Inflammatory macrophage treated with lipopolysaccharide for 1 hour (primary cell): ENCODE measurements around the gene CSTF1.

Experiments
- DNase-seq, 2 donors: peaks; one replicate each; pipeline ENCODE4 v3.0.0-alpha.2; 2020 to 2022

CSTF1 gene

DNA sequence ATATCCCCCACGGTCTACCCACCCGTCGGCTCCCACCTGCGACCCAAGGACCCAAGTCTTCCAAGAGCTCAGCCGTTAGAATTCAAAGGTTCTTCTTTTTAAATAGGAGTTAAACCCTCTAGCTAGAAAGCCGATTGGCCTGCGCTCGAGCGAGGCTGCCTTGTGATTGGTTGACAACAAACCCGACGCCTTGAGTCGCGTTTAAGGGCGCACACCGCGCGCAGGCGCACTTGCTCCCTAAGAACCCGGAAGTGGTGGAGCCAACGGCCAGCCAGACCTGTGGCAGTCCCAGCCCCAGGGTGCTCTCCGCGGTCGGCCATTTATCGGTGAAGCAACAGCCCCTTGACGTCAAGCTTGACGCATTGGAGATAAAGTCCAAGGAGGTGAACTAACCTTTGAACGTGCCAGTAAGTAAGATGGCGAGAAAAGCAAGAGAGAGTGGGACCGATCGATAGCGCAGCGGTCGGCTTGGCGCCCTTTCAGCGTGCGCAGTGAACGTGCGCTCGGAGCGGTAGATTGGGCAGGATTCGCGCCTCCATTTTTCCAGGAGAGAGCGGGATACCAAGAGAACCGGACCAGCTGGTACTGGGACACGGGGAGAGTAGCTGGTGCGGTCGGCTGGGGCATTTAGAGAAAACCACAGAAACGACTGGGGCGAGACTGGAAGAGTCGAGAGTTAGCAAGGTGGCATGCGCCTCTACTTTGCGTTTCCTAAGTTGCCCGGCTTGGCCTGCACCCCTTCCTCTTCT is at the start of gene CSTF1, which contains the start of gene AURKA:
Gene CSTF1 (plus strand): TSS at position 514 of the 749 bp plus-strand sequence. CDS start 2,908 bp downstream, outside the sequence.
Gene AURKA (minus strand): TSS at position 84 of the 749 bp plus-strand sequence. CDS start 4,018 bp downstream, outside the sequence.
- DNase-seq, result peak; percentile 100

DNA sequence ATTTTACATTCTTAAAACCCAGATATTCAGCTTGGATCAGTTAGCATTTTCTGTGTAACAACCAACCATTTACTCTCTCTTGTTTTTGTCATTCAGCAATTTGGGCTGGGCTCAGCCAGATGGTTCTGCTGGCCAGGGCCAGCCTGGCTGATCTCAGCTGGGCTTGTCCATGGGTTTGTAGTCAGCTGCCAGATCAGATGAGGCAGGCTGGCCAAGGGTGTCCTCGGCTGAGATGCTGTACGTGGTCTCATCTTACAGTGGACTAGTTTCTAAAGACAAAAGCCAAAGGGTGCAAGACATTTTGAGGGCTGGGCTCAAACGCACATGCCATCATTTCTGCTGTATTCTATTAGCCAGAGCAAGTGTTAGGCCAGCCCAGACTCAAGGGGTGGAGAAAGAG is 49.7 kb upstream of the CSTF1 start:
- no peak for DNase-seq

DNA sequence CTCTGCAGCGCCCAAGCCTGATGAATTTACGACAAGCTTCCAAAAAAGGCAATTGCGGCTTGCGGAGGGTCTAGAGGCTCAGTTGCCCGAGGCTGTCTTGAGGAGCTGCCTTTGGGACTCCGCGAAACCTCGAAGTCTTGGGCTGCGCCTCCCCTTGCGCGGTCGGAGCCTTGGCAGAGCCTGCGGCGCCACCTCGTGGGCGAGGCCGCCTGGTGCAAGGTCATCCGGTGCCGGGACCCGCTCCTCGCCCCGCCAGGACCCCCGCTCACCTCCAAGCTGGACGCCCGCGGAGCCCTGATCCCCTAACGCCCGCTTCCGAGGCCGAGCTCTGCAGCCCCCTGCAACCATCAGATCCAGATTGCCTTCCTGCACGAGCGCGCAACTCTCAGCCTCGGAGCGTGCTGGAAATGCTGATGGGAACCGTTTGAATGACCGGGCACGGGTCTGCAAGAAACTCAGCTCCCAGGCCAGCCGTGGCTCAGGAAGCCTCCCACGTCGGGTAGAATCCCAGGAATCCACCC is 48.5 kb upstream of the CSTF1 start:
- DNase-seq, result peak; percentile 20 to 32

DNA sequence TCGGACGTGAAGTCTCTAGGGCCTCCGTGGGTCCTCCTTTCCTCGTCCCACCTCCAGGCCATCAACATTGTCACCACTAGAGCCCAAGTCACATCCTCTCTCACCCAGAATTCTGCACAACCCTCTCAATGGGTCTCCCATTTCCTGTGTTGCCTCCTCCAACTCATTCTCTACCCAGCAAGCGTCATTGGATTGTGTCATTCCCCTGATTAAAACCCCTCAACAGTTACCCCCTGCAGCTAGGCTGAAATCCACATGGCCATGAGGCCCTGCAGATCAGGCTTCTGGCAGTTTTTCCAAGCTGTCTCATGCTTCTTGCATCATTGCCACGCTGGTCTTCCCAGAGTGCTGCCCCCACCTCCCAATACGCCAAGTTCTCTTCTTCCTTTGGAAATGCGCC is 46.5 kb upstream of the CSTF1 start:
- no peak for DNase-seq

DNA sequence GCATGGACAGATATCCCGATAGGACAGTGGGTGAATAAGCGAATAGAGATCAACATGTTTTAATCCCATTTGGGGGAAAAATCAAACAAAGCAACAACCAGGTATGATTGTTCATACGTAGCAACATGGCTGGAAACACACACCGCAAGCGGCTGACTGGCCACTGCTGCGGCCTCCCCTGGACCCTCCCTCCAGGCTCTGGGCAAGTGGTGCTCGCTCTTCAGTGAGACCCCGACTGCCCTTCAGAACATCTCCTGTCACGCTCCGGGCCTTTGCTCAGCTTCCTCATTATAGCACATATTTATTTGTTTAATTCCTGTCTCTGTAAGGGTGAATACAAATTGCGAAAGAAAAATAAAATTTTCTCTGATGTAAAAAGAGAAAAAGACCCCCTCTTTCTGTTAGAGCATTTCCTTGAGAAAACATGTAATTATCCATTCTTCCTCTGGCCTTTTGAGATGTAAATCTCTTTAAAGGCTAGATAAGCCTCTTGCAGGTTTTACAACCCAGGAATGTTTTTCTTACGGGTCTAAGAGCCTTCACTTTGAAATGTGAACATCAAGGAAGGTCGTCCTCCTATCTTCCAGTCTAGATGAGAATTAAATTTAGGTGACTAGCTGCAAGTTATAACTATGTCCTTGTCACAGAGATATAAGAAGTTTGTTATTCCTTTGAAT is 44.7 kb upstream of the CSTF1 start:
- no peak for DNase-seq

DNA sequence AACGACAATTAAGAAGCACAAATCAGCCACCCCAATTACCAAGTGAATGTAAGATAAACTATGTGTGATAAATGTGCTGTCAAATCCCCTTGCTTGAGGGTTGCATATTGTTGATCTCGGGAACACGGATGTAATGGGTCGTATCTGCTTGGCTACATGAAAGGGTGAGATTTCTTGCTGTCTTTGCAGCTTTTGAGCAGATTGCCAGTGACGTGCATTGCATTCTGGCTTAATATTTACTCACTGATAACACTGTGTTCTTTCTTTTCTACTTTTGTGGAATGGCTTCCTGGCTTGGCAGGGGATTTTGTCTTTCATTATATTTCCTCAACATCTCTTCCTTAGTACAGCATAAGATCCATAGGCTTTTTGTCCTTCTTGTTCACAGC is 44.1 kb upstream of the CSTF1 start:
- DNase-seq, result no peak

DNA sequence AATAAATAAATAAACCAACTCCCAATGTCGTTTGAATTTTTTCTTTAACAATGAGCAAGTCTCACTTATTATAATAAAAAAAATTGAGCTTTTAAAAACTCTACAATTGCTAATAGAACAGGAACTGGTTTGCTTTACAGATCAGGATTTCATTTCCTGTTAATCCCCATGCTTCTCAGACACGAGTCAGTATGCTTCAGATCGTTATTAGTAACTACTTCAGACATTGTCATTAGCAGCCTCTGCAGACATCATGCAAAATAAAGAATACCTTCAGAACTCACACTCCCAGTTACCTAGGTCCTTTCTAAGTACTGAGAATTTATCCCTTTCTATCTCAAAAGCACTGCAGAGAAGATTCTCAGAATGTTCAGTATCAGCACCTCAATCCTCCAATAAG is 43.7 kb upstream of the CSTF1 start:
- DNase-seq, result peak in 1 of 2 donors; percentile 50

DNA sequence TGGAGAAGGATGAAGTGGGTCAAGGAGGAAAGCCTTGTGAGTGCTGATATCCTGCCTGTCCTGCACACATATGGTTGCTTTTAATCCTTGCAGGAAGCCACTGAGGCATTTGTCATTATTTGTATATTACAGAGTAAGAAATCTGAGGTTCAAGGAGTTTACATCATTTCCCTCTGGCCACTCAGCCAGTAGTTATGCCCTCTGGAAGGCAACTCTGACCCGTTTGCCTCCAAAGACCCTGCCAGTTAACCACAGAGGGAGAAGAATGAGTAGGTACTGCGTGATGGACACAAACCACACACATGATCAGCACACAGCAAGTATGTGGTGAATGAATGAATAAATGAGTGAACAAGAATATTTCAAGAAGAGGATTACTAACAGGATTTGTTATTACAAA is 41.6 kb upstream of the CSTF1 start:
- DNase-seq, result no peak

DNA sequence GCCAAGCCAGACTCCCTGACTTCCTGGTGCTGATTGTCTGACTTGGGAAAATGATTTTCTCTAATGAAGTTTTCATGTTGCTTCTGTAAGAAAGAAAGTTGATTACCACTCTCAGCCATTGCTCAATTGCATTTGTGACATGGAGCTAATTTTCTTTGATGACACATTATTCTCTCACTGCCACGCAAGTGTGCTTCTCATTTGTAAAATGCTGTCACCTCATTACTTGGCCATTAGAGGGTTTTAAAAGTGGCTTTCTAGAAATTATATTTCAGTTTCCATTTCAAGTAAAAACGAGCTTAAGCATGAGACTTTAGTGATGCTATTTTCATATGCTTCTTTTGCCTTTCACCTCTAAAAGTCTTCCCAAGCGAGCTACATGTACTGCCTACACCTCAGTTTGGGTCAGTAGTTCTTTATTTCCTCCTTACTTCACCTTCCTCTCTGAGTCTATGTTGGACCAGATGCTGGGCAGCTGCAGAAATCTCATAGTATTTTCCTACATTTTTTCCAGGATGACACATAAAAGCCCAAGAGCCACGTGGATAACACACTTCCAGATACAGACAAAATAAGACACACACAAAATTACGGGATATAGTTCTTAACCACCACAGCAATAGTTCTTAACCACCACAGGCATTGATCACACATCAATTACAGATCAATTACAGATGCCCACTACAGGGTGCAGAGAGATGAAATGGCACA is 39.9 kb upstream of the CSTF1 start:
- DNase-seq, result no peak

DNA sequence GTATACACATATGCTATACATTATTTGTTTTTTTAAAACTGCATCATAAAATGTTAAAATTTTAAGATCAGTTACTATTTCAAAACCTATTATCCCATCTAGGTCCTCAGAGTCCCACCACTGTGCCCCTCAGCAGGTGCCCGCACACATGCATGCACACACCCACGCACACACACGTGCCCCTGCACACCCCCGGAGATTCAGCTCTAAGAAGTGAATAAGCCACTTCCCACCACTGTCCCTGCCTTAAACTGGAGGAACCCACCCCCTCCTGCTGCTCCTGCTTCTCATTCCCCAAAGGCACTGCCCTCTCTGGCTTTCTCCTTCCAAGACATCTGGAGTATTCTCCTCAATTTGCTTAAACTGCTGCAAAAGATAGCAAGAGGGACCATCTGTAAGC is 39.1 kb upstream of the CSTF1 start:
- DNase-seq, result no peak

DNA sequence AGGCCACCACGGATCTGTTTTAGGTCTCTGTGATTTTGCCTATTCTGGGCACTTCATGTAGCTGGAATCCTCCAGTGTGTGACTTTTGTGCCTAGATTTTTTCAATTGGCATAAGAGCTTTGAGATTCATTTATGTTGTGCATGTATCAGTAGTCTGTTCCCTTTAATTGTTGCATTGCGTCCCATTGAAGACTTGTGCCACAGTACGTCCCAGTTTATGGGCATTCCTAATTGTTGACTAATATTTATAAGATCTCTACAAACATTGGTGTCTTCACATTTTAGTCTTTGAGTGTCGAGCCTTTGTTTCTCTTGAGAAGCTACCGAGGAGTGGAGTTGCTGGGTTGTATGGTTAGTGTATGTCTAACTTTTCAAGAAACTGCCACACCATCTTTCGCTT is 34.4 kb upstream of the CSTF1 start:
- DNase-seq, result no peak

DNA sequence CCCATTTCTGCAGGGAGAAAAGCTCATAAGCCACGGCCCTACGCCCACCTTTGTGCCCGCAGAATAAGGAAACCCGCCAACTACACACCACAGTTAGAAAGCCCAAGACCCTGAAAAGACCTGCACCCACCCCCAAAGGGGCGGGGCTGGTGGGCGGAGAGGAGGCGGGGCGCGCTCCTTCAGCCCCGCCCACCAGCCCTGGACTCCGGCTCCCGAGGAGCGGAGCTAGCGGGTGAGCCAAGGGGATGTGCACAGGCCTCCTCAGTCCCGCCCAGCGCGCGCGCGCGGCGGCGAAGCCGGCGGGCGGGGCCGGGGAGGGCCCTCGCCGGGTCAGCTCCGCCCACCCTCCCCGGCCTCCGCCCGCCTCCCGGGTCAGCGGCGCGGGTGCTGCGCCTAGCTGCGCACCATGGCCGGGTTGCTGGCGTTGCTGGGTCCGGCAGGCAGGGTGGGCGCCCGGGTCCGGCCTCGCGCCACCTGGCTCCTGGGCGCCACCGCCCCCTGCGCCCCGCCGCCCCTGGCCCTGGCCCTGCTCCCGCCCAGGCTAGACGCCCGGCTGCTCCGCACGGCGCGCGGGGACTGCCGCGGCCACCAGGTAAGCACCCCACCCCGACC is 33.7 kb upstream of the CSTF1 start, which contains the start of gene FAM210B:
Gene FAM210B (plus strand): TSS at position 375 of the 612 bp plus-strand sequence. CDS start 32 bp downstream, at position 407.
- peak; percentile 85 to 88 for DNase-seq

DNA sequence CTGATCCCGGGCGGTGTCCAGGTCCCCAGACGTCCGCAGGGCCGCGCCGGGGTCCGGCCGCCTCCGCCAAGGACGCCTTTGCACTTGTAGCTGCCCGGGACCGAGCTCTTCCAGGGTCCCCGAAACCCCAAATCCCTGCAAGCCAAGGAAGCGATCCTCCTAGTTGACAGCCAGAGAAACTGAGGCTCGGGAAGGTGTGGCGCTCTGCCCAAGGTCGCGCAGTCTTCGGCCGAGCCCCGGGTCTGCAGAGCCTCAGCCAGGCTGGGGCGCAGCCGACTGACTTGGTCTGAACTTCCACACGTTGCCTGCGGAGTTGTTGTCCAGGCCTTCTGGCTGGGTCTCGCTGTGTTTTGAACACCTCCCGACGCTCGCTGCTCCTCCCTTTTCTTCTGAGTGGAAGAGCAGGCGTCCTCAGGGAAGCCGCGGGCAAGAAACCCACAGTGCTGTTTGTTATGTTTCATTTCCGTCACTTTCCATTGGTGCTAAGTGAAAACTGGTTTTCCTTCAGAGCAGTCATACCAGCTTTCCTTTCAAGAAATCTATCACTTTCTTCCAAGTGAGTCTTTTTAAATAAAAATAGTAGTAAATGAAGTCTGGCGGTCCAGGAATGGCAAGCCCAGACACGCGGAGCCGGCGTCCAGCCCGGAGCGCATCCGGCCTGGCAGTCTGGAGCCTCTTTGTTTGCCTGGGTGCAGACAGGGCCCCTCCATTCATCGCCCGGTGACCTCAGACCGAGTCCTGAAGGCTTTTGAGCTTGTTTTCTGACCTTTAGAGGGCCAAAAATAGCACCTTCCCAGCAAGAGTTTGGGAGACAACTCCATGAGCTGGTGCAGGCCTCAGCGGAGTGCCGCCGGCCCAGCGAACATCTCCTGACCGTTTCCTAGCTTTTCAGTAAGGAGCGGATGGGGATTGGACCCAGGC is 33.0 kb upstream of the CSTF1 start:
- DNase-seq, result peak in 1 of 2 donors; percentile 21

DNA sequence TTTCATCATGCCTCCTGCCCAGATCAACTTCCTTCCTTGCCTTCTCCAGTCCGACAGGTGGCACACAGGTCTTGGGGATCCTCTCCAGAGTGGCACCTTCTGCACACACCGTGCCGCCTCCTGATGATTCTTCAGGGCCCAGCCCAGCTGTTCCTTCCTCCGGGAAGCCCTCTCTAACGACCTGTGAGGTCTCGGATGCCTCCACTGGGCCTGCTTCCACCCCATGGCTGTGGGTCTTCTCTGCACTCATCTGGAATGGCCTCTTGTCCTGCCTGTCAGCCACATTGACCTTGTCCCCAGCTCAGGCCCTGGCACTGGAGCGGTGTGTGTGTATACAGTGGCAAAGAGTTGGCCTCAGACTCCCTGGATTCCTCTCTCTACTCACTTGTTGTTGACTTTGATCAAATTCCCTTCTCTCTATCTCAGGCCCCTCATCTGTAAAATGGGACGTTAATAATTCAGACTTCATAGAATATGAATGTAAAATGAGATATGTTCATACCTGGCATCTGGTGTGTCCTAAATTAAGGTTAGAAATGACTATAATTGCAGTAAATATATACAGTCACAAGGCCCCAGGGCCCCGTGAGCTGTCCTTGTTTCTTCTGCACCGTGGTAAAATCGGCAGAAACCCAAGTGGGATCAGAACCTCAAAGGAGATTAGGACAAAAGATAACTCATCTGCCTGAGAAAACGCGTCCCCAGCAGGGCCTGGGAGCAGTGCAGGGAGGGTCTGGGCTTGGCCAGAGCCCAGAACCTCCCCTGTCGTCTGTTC is 32.1 kb upstream of the CSTF1 start:
- DNase-seq, result no peak

DNA sequence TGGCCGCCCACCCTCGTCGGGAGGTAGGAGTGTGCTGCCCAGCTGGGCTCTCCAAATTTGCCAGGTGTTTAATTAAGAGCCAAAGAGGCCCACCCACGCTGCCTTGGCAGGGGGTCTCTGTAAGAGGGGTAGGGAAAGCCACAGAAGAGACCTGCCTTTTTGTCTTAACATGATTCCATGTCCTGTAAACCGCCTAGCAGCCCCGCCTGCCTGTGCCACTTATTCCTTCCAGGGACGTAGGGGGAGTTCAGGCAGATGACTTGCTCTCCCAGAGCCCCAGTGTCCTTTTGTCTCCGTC is 31.6 kb upstream of the CSTF1 start:
- DNase-seq, result no peak

DNA sequence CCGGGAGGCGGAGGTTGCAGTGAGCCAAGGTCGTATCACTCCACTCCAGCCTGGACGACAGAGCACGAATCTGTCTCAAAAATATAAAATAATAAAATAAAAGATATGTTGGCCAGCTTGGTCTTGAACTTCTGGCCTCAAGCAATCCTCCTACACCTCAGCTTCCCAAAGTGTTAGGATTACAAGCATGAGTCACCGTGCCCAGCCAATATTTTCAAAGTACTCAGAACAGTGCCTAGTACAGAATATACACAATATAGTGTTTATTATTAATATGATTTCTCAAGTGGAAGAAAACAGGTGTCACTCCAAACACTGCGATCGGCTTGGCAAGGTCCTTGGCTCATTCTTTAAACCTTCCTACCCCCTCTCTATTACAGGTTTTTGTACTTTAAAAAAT is 30.5 kb upstream of the CSTF1 start:
- no peak for DNase-seq

DNA sequence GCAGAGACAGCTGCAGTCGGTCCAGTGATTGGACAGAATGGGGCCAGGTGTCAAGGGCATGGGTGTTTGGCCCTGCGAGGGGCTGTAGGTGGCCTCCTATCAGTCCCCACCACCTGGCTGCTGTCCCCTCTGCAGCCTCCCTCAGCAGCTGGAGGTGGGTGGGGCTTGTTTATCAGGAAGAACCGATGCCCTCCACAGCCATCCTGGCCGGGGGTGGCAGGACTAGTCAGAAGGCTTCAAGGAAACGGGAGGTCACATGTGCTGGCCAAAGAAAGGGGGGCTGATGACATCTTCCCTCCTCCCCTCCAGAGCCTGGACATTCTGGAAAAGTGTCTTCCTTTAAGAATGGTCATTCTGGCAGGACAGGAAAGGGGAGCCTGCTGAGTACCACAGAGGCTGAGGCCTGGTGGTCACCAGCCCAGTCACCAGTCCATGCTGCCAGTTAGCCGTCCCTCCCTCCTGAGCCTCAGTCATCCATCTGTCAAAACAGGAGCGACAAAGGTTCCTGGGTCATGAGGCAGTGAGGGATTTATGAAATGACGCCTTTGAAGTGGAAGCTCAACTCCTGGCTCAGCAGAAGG is 29.5 kb upstream of the CSTF1 start:
- DNase-seq, result peak; percentile 9 to 51

DNA sequence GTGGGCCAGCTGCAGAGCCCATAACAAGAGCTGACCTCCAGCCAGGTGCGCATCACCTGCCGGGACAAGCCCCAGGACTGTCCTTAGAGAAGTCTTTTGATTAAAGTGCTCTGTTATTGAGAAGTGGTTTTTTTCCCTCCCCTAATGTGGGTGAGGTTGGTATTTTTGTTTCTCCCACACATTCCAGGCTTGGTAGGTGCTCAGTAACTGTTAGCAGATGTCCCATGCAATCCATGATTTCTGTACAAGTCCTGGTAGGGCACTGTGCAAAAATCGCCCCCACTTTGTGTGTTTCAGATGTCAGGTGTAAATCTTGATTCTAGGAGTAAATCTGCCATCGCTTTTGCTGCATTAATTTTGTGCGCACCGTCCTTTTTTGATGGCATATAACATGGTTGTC is 29.0 kb upstream of the CSTF1 start:
- no peak for DNase-seq

DNA sequence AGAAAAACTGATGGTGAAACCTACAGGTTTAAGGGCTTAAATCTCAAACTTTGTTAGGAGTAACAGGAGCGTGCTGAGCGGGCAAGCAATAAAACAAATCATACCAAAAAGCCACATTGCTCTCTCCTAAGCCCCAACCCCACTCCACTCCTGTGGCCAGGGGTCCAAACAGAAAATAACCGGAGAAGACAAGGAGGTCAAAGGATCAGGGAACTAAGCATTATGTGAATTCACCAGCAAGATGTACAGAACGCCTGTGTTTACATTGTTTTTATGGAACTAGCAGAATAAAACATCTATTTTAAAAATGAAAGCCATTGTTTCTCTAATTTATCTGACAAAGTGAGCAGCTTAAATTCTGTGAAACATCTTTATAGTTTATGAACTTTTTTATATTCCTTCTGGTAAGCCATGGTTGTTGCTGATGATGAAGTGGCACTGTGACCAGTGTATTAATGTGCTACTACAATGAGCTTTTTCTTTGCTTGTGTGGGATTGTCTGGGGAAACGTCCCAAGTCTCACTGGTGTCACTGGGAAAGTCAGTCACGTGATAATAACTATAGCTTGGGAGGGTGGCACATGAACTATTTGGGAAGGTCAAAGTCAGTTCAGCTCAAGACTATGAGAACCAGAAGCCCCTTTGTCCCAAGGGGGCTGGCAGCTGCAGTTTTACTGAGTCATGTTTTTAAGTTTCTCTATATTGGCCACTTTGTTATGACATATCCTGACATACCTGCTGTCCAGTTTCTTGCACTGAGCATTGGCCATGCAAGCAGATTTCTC is 23.9 kb upstream of the CSTF1 start:
- no peak for DNase-seq

DNA sequence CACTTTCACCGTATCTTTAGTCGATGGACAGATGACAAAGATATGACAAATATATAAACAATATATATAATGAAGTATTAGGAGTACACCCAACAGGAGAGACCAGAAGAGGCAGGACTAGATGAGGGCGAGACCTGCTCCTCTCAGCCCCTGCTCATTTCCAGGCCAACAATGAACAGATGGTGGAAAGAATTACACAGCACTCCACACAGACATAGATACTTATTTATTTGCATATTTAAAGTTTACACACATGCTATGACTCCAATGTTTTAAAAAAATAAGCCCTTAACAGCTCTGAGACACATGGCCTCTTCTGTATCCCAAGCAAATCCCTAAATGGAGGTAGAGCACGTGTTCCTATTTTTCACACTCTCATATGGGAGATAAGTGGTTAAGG is 23.3 kb upstream of the CSTF1 start:
- DNase-seq, result no peak
